Lower leg skin (tissue), 3 donors: ENCODE data around the gene CYFIP1.

Experiments
- POLR2A ChIP-seq, 2 donors: fragments of 450-650 bp; IDR thresholded peaks; one replicate each; pipeline ENCODE4 v1.6.1; 2016 to 2017; ENCODE audit warnings: antibody characterized with exemption in 2 of 2, mild to moderate bottlenecking in 1 of 2, moderate library complexity in 1 of 2
- TF ChIP-seq, protein P1 (sequence below), 3 donors: fragments of 450-650 bp; IDR thresholded peaks; one replicate each; pipeline ENCODE4 v1.5.1; 2016; ENCODE audit warnings: antibody characterized with exemption in 3 of 3, mild to moderate bottlenecking in 3 of 3, moderate library complexity in 2 of 3

DNA sequence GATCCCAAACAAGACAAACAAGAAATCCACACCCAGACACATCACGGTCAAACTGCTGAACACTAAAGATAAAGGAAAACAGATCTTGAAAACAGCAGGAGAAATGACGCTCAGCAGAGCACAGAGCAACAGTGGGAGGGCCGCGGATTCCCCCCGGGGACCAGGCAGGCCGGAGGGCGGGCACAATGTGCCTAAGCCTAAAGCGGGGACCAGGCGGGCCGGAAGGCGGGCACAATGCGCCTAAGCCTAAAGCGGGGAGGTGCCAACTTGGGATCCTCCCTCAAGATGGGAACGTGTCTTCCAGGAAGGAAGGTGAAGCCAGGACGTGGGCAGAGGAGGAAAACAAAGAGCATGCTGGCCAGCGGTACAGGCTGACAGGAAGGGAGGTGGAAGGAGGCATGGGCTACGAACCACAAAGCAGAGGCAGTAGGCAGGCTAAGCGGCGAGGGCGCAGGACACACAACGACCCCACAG is 31.1 kb downstream of the CYFIP1 start:
- TF ChIP-seq, protein P1, sequence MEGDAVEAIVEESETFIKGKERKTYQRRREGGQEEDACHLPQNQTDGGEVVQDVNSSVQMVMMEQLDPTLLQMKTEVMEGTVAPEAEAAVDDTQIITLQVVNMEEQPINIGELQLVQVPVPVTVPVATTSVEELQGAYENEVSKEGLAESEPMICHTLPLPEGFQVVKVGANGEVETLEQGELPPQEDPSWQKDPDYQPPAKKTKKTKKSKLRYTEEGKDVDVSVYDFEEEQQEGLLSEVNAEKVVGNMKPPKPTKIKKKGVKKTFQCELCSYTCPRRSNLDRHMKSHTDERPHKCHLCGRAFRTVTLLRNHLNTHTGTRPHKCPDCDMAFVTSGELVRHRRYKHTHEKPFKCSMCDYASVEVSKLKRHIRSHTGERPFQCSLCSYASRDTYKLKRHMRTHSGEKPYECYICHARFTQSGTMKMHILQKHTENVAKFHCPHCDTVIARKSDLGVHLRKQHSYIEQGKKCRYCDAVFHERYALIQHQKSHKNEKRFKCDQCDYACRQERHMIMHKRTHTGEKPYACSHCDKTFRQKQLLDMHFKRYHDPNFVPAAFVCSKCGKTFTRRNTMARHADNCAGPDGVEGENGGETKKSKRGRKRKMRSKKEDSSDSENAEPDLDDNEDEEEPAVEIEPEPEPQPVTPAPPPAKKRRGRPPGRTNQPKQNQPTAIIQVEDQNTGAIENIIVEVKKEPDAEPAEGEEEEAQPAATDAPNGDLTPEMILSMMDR (IDR thresholded peaks at IDR 0.05) = no peak
- TF ChIP-seq POLR2A (IDR thresholded peaks at IDR 0.05) = no peak
